Activated CD8-positive, alpha-beta memory T cell treated with anti-CD3 and anti-CD28 coated beads for 36 hours (primary cell): ENCODE data around the gene SLC23A2. TPM values are rescaled to one million over a fixed set of nuclear protein-coding genes. Genes with fewer than 3 reads are reported as not detected.

Experiments used
- CTCF ChIA-PET: fragments of 350-600 bp; sonication (Branson Sonifier 250); formaldehyde crosslinking; loops from one replicate; lab custom pipeline; 2021; ENCODE audit warnings: antibody characterized with exemption; lab: Charles Lee
- POLR2A ChIA-PET: fragments of 350-600 bp; sonication (Branson Sonifier 250); formaldehyde crosslinking; loops from one replicate; lab custom pipeline; 2021; ENCODE audit warnings: antibody characterized with exemption; lab: Charles Lee
- total RNA-seq, 2 experiments: library from RNA; stranded (reverse); gene quantifications; one replicate each; pipeline ENCODE4 v1.2.3, GENCODE V29; 2021

Gene SLC23A2
- total RNA-seq, 2 experiments from 2014 or later: 22.3 to 22.9 TPM

DNA sequence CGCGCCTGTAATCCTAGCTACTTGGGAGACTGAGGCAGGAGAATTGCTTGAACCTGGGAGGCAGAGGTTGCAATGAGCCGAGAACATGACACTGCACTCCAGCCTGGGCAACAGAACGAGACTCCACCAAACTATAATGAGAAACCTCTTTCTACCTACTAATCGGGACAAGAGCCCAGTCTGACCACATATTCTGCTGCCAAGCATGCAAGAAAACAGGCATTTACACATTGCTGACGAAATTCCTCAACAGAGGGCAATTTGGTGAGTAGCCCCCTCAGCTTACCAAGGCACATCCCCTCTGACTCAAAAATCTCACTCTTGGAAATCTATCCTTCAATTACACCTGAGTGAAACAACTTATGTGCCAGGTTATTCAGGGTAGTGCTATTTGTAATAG lies 81.2 kb downstream of the SLC23A2 start:
- ChIA-PET POLR2A (no interaction called here), CTCF (no interaction called here)

DNA sequence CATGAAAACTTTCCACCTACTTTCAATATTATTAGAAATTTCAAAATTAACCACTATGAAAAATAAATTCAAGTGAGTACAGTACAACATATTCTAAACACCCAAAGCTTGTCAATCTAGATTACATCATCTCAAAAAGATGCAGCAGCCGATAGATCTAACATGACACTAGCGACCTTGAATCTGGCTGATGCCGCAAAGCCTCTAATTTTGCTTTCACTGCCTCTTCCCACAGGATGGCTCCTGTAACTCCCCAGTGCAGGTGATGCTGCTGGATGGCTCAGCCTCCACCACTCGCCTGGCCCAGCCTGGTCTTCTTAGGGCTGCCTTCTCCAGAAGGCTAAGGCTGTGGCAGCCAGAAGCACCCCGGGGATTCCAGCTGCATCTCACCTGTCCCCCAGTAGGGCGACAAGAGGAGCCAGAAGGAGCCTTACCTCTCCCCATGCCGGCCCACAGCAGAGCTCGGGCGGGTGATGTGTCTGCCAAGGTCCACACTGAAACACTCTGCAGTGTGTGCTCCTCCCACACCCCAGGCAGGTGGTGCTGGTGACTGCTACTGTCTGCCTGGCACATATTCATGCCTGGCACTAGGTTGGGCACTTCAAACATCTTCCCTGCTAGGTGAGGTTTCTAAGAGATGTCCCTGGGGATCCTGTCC lies 82.1 kb downstream of the SLC23A2 start:
- POLR2A ChIA-PET: no interaction called here
- CTCF ChIA-PET: no interaction called here

DNA sequence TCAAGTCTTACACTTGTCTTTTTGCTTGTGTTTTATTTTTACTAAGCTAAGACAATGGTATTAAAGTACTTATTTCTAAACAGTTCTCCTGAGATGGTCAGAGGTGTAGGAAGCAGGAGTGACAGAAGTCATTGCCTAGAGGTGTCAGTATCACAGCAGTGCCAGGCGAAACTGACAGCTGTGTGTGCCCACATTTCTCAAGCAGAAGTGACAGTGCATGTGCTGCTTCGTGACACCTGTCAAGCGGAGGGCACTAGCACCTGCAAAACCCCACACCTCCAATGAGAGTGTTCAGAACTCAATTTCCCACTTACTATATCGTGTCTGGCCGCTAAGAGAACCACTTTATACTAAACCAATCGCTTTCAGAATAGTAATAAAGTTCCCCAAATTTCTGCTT lies 82.8 kb downstream of the SLC23A2 start:
- ChIA-PET POLR2A (no interaction called here), CTCF (no interaction called here)

DNA sequence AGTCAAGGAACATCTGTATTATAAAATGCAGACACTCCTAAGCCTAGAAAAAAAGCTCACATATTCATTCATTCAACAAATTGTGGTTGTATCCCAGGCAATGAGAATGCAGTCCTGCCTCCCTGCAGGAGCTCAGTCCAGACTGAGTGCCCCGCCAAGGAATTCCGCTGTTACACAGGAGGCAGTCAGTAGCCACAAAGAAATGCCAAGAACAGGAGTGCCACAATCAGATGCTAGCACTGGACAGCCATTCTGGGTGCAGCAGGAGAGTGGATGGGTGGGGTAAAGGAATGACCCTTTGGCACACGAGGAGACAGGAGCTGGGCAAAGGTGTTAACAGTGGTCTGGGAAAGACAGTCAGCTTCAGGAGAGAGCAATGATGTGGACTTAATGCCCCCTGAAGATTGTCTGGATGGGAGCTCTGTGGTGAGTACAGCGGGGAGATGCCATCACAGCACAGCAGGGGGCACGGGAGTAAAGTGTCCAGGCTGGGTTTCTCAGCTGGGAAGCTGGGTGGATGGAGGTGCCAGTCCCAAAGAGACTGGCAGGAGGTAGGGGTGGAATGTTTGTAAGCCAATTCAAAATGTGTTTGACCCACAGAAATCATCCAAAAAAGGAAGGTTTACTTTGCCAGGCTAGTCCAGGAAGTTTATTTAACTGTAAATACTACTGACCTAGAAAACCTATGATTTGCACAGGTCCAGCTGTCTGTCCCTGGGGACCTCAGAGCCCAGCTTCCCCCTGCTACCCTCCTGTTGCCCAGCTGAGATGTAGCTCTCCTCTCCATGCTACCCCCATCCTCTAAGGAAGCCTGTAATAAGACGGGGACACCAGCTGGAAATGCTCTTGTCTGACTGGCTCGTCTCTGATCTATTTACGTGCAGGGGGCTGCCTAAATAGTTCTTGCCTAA lies 84.1 kb downstream of the SLC23A2 start:
- POLR2A ChIA-PET: no interaction called here
- CTCF ChIA-PET: no interaction called here

DNA sequence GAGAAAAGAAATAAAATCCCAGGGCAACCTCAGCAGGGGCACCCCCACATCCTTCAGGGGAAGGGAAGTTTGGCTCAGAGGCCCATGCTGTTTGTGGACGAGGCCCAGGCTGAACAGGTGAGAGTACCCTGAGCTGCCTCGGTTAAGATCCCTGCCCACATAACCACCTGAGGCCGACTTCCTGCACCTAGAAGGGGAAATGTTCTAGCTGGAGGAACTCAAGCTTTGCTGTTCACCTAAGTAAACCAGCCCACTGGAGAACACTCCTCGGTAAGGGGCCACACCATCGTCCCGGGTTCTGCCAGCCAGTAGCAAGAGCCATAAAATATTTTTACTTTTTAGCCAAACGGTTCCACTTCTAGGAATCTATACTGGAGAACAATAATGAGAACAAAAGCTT lies 88.2 kb downstream of the SLC23A2 start:
- CTCF ChIA-PET: no interaction called here
- POLR2A ChIA-PET: no interaction called here

DNA sequence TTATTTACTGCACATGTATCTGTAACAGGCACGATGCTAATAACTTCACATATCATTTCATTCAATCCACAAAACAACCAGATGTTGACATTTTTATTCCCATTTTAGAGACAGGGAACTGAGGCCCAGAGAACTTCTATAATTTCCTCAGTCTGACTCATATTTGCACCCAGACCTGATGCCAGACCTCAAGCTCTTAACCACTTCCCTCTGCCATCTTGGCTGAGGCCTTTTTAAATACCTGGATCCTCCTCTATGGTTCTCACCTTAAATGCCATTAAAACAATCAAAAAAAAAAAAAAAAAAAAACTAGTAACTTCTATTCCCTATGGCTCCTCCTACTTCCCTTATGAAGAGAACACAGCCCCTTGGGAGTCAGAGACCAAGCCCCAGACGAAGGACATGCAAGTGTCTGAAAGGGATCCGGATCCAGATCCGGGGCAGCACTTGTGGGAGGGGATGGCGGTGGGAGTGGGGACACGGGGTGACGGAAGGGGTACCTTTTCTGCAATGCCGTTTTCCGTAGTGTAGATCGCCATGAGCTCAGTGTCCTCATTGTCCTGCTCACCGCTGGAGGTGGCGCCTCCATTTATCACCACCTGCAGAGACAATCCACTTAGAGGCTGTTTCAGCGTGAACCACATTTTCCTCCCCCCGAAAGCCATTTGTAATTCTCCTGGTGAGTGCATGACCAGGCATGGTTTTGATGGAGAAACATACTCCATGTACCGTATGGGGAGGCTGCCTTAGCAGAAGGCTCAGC lies 88.7 kb downstream of the SLC23A2 start:
- POLR2A ChIA-PET: no interaction called here
- CTCF ChIA-PET: no interaction called here

DNA sequence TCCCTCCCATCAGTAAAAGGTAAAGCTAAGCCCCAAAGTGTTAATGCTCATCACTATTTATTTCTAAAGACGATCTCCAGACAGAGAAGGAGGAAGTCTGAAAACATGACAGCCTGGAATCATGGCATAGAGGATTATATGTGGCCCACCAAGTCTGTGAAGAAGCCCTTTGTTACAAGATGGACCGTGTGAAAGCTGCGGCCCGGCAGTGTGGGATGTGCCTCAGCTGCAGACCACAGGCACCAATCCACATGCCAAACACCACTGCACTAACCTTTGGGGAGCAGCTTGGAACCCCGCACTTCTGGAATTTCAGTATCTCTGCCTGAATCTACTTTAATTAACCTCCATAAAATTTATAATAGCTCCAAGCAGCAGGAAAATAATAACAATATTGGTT lies 90.4 kb downstream of the SLC23A2 start:
- ChIA-PET CTCF (interaction anchor here (0.6 to 1.2 kb wide), 2 partner anchors 45 to 1580 kb away, joined by 3 to 5 read pairs; no protein-coding TSS in a partner anchor), POLR2A (no interaction called here)

DNA sequence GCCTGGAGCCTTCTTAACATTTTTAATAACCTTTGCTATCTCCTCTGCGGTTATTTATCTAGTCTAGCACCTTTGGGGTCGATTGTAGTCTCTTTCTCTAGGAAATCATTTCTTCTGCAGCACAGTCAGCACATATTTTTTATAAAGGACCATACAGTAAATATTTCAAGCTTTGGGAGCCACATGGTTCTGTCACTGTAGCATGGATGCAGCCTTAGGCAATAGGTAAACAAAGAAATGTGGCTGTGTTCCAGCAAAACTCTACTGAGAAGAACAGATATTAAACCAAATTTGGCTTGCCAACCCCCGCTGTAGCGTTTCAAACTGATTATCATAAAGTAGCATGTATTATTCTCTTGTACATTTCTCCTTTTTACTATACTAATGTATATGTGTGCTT lies 95.7 kb downstream of the SLC23A2 start:
- ChIA-PET CTCF (interaction anchor here (0.7 kb wide), 2 partner anchors 50 to 439 kb away, joined by 3 read pairs; no protein-coding TSS in a partner anchor), POLR2A (no interaction called here)

DNA sequence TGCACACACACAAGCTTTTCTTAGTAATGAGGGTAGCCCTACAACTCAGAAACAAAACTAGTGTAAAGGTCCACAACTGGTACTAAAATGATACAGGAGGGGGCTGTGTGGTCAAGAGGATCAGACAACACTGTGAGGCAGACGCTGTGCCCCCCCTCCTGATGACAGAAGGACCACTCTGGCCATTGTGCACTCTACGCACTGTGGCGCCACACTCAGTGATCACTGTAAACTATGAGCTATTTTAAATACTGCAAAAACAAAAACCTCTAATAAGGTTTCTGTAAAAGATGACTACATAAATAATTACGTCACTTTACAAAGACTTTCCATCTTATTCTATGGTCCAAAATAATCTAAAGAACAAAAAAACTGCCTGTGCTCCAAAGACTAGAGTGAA lies 96.1 kb downstream of the SLC23A2 start:
- POLR2A ChIA-PET: no interaction called here
- CTCF ChIA-PET: interaction anchor here (0.7 kb wide), 2 partner anchors 51 to 439 kb away, joined by 3 read pairs; no protein-coding TSS in a partner anchor

DNA sequence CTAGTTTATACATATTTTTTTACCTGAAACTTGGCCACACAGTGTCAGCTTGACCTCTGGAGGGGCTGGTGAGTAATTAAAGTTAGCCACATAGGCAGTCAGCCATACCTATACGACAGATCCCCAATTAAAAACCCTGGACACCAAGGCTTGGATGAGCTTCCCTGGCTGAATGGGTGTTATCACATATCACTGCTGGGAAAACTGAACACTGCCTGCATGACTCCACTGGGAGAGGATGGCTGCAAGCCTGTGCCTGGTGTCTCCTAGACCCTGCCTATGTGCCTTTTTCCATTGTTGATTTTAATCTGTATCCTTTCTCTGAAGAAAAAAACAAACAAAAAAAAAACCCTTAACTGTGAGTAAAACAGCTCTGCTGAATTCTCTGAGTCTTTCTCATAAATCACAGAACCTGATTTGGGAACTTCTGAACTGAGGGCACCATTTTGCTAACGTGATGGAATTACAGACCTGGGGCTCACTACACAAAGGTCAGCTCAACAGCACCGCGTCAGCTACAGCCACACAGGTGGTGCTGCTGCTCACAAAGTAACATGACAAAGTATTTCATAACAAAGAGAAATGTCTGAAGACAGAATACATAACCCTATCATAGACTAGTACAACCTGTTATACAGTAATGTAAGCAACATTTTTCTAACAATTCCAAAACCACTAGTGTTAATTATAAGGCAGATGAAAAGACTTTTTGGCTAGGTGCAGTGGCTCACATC lies 97.0 kb downstream of the SLC23A2 start:
- POLR2A ChIA-PET: no interaction called here
- CTCF ChIA-PET: no interaction called here

DNA sequence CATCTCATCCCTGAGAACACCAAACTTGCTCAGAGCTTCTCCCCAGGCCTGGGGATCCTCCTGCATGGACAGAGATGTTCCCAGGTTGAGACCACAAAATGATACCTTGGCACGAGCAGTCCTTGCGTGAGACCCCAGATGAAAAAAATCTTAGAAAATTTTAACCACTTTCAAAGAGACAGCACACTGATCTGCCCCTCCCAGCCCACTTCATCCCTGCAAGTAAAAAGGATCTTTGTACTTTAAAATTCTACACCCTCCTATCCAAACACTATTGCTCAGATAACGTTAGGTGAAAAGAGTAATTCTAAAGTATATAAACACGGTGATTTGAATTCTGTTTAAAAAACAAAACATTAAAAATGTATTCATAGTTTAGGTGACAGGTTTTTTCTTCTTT lies 98.5 kb downstream of the SLC23A2 start:
- POLR2A ChIA-PET: no interaction called here

DNA sequence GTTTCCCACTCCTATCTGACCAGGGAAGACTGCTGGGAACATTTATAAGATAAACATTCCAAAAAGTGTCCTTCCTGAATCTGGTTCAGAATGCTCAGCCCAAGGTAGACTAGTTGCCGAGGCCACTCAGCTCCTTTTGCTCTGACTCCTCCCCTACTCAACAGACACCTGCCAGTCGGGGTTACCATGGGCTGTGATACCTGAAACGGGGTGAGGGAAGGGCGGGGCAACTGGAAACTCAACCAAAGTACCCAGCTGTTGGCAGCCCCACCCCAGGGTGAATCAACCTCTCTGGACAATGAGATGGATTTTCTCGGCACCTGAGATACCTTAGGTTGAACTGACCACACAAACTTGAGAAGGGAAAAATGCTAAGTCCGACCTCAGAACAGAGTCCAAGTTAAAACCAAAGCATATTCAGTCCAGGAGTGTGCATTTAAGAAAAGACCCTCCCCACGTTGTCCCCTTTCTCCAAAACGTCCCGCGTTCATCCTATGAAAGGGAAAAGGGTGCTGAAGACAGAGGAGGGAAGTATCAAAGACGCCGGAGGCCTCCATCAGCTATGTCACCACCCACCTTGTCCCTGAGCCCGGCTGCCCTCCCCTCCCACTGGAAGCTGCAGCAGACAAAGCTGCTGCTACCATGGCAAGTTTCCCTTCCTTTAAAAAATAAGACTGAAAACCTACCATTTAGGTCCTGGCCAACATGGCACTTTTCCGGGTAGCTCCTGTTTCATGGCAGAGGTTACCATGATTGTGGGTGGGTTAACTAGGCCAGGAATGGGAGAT lies 100.1 kb downstream of the SLC23A2 start:
- ChIA-PET CTCF (no interaction called here), POLR2A (no interaction called here)

More for the DNA sequence above, 98.5 kb downstream of the SLC23A2 start:
- CTCF ChIA-PET: no interaction called here

DNA sequence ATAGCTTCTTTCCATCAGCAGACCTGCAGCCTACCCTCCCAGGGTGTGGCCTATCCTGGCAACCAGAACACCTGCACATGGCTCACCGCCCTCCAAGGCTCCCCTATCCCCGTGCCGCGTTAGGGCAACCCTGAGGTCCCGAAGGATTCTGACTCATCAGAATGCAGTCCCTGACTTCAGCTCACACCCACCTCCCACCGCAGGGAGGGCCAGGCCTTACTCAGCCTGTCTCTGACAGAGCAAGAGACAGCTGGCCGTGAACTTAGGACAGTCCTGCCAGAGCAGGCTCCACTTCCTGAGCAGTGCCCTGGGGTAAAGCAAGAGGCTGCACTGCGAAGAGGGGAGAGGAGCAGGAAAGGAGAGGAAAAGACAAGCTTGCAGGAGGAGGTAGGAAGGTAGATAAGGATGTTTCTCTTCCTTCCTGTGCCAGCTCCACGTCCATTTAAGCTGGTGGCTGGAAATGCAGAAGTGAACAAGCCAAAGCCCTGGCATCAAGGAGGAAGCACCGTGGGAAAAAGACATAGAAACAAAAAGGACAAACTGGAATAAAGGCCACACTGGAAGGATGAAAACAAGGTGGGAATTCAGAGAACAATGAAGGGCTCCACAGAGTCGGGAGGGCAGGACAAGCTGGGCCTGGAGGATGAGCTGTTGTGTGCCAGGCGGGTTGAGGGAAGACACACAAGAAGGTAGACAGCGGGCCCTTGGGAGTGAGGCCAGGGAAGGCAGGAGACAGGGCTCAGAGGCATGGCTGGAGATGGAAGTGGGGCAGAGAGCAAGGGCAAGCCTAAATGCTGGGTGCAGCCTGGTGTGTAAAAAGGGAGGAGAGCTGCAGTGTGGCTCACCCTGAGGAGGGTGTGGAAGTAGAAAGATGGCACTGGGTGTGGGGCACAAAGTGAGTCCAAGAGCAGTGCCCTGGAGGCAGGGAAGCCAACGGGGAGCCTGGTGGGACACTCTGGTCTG lies 102.7 kb downstream of the SLC23A2 start:
- POLR2A ChIA-PET: no interaction called here
- CTCF ChIA-PET: no interaction called here

DNA sequence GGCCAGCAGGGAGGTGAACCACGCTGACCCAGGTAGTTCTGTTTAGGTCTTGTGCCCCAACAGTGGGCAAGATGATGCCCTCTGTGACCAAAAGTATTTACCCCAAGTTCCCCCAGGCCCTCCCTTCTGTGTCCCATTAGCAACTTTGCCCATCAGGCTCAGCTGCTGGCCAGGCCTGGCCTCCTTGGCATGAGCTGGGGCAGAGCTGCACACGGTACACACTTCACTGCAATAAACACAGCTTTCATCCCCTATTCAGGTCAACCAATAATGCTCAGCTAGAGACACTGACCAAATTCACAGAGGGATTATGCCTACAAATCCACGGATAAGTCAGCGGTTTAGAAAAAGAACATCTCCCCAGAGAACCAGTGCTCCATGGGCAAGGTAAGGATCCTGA lies 103.7 kb downstream of the SLC23A2 start:
- ChIA-PET CTCF (no interaction called here), POLR2A (no interaction called here)

DNA sequence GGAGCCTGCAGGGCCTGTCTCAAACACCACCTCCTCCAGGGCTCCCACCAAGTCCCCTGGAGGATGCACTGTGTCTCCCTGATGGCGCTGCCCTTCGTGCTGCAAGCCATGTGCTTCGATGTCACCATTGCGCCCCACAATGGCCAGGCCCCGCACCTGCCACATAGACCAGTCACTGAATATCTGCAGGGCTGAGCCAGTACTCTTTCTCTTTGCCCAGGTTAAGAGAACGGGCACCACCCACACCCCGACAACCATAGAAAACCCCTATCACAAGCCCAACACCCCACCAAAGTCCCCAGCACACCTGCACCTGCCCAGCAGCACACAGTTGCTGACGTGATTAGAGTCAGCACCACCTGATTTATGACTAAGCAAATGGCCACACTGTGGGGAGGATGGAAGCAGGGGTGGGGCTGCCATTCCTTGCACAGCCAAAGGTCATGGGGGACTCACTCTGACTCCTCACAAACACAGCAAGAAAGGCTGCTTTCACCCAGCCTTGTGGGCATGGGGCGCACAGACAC lies 104.3 kb downstream of the SLC23A2 start:
- POLR2A ChIA-PET: no interaction called here
- CTCF ChIA-PET: no interaction called here

DNA sequence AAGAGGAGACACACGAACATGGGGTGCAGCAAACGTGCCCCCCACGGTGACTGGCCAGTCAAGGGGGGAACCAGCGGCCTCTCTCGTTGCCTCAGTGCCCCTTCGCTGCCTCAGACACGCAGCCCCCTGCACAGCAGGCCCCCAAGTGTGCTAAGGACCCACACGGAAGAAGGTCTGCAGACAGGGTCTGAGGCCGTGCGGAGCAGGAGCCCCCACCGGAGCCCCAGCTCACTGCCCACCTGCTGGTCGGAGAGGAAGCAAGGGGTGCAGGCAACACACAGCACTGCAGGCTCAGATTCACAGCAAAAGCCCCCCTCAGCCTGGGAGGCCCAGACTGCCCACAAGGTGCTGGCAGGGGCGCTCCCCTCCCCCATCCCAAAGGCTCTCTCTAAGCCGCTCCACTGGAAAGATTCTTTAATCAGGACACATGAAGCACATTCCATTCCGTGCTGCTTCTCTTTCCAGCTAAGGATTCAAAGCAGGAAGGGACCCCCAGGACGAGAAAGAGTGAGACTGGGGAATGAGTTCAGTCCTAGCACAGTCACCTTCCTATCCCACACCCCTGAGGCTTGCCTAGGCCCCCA lies 105.1 kb downstream of the SLC23A2 start:
- POLR2A ChIA-PET: no interaction called here
- CTCF ChIA-PET: no interaction called here

DNA sequence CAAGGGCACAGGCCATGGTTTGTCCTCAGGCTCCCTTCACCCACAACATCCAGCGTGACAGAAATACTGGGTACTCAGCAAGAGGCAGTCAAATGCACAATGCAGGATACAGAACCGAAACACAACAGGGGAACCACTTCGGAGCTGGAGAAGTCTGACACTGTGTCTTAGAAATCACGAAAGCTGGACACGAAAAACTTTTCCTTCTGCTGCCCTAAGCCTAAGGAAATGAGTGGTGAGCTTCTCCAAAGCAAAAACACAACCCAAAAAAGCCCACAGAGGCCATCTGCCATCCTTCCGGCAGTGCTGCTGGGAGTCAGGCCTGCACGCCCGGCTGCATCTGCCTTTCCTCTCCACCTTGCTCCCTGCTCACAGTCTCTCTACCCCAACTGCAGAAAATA lies 106.3 kb downstream of the SLC23A2 start:
- ChIA-PET POLR2A (no interaction called here), CTCF (interaction anchor here (1.0 kb wide), 1 partner anchor 15 kb away, joined by 5 read pairs; no protein-coding TSS in a partner anchor)
